HCT116 (cell line): ENCODE results near the gene KCNIP3. TPM values are rescaled to one million over a fixed set of nuclear protein-coding genes. Genes with fewer than 3 reads are reported as not detected.

Experiments
- ATAC-seq: fragments of 200-7000 bp; cut with Tn5 transposase; 2 replicates; pipeline ENCODE4 v1.9.1; 2020; ENCODE audit warnings: mild to moderate bottlenecking, moderate library complexity
- BruUV-seq: library from RNA; stranded (reverse); fragments of 400-500 nt; replicated peaks from 2 replicates; lab custom pipeline; 2021; lab: Mats Ljungman, UMichigan
- CTCF ChIA-PET: fragments of 300-600 bp; sonication (Branson Sonifier 250); formaldehyde crosslinking; loops from one replicate; lab custom pipeline; 2021; ENCODE audit warnings: antibody characterized with exemption; lab: Charles Lee
- POLR2A ChIA-PET: fragments of 300-600, 350-600 bp; sonication (Branson Sonifier 250); formaldehyde crosslinking; loops from one replicate; lab custom pipeline; 2021; ENCODE audit warnings: antibody characterized with exemption; lab: Charles Lee
- RAD21 ChIA-PET, 2 experiments: fragments of 300-600 bp; sonication (Branson Sonifier 250); formaldehyde crosslinking; loops; one replicate each; lab custom pipeline; 2023; ENCODE audit warnings: low total read pairs in 2 of 2; ENCODE audit not compliant: uncharacterized antibody in 2 of 2, unreplicated experiment in 2 of 2, low non-redundant PET in 1 of 2; lab: Charles Lee
- DNase-seq: peaks from one replicate; pipeline ENCODE4 v3.0.0-alpha.2; 2010; ENCODE audit warnings: low read depth, low spot score
- H2AFZ ChIP-seq: fragments of 200-600 bp; shearing (Covaris generic), sonication (generic); 2 replicates; pipeline ENCODE4 v1.6.1; 2017; ENCODE audit warnings: low read depth, mixed run types, mixed read lengths, antibody characterized with exemption, low read length; ENCODE audit not compliant: poor library complexity, severe bottlenecking
- H3K27ac ChIP-seq: 2 replicates; pipeline ENCODE4 v1.5.1; 2012; ENCODE audit warnings: low read depth, low read length
- H3K27me3 ChIP-seq: fragments of 200-600 bp; sonication (generic); 2 replicates; pipeline ENCODE4 v1.6.1; 2016; ENCODE audit warnings: mixed run types, low read length, mixed read lengths; ENCODE audit not compliant: insufficient read depth
- H3K36me3 ChIP-seq, 2 experiments: fragments of 200-500 bp in 1 of 2; fragments of 200-600 bp in 1 of 2; sonication (Bioruptor generic) in 1 of 2; sonication (generic) in 1 of 2; 2 replicates each; pipeline versions ENCODE4 v1.5.1 to v1.6.1; 2014 to 2016; ENCODE audit warnings: low read length in 2 of 2, inconsistent platforms in 1 of 2, mixed read lengths in 1 of 2, mixed run types in 1 of 2; ENCODE audit not compliant: insufficient read depth in 2 of 2, control insufficient read depth in 1 of 2
- H3K4me1 ChIP-seq, 2 experiments: fragments of 200-600 bp in 1 of 2; sonication (generic) in 1 of 2; 2 replicates each; pipeline versions ENCODE4 v1.5.1 to v1.6.1; 2012 to 2017; ENCODE audit warnings: low read length in 2 of 2, inconsistent platforms in 1 of 2, mild to moderate bottlenecking in 1 of 2, mixed read lengths in 1 of 2, mixed run types in 1 of 2, moderate library complexity in 1 of 2; ENCODE audit not compliant: insufficient read depth in 2 of 2, control insufficient read depth in 1 of 2
- H3K4me2 ChIP-seq: fragments of 200-600 bp; sonication (generic); 2 replicates; pipeline ENCODE4 v1.6.1; 2017; ENCODE audit warnings: mixed run types, low read length, mixed read lengths
- H3K4me3 ChIP-seq, 2 experiments: fragments of 200-600 bp in 1 of 2; sonication (generic) in 1 of 2; replicated peaks in 1 of 2; 2 replicates each; pipeline ENCODE4 v1.5.1; 2011 to 2016; ENCODE audit warnings: low read length in 2 of 2, control low read depth in 1 of 2, low read depth in 1 of 2, mild to moderate bottlenecking in 1 of 2, mixed read lengths in 1 of 2, mixed run types in 1 of 2
- H3K79me2 ChIP-seq: fragments of 200-600 bp; sonication (generic); 2 replicates; pipeline ENCODE4 v1.6.1; 2017; ENCODE audit warnings: mild to moderate bottlenecking, mixed run types, low read length, moderate library complexity, mixed read lengths; ENCODE audit not compliant: insufficient read depth
- H3K9ac ChIP-seq: fragments of 200-600 bp; sonication (generic); 2 replicates; pipeline ENCODE4 v1.6.1; 2016; ENCODE audit warnings: low read length, mixed read lengths
- H3K9me2 ChIP-seq: fragments of 200-600 bp; sonication (generic), shearing (Covaris generic); 2 replicates; pipeline ENCODE4 v1.6.1; 2017; ENCODE audit warnings: mixed run types, mild to moderate bottlenecking, moderate library complexity; ENCODE audit not compliant: insufficient read depth
- H3K9me3 ChIP-seq, 2 experiments: fragments of 200-500 bp in 1 of 2; fragments of 200-600 bp in 1 of 2; sonication (Bioruptor generic) in 1 of 2; sonication (generic) in 1 of 2; 2 replicates each; pipeline ENCODE4 v1.6.1; 2014 to 2017; ENCODE audit warnings: low read length in 2 of 2, mixed read lengths in 2 of 2, inconsistent platforms in 1 of 2, low read depth in 1 of 2, mild to moderate bottlenecking in 1 of 2, mixed run types in 1 of 2, moderate library complexity in 1 of 2; ENCODE audit not compliant: control insufficient read depth in 1 of 2, insufficient read depth in 1 of 2
- H4K20me1 ChIP-seq: fragments of 200-600 bp; sonication (generic), shearing (Covaris generic); 2 replicates; pipeline ENCODE4 v1.6.1; 2017; ENCODE audit warnings: mixed run types, mild to moderate bottlenecking, moderate library complexity; ENCODE audit not compliant: insufficient read depth
- CEBPB ChIP-seq: IDR thresholded peaks from 2 replicates; pipeline ENCODE4 v1.6.1; 2012; ENCODE audit warnings: low read depth
- ELF1 ChIP-seq: IDR thresholded peaks from 2 replicates; pipeline ENCODE4 v1.6.1; 2012; ENCODE audit warnings: low read depth, borderline replicate concordance
- FOSL1 ChIP-seq: IDR thresholded peaks from 2 replicates; pipeline ENCODE4 v1.6.1; 2012; ENCODE audit warnings: low read depth
- MAX ChIP-seq: IDR thresholded peaks from 2 replicates; pipeline ENCODE4 v1.6.1; 2012
- POLR2A ChIP-seq: IDR thresholded peaks from 2 replicates; pipeline ENCODE4 v1.7.0; 2011; ENCODE audit warnings: borderline replicate concordance; ENCODE audit not compliant: insufficient read depth, insufficient read length; ENCODE audit errors: extremely low read depth
- SP1 ChIP-seq: IDR thresholded peaks from 2 replicates; pipeline ENCODE4 v1.6.1; 2012; ENCODE audit warnings: low read depth
- TCF7L2 ChIP-seq: IDR thresholded peaks from 2 replicates; pipeline ENCODE4 v1.7.0; 2011; ENCODE audit warnings: borderline replicate concordance, inconsistent platforms; ENCODE audit not compliant: insufficient read depth, insufficient read length; ENCODE audit errors: extremely low read depth
- ZBTB33 ChIP-seq: IDR thresholded peaks from 2 replicates; pipeline ENCODE4 v1.6.1; 2011; ENCODE audit warnings: mild to moderate bottlenecking, low read length, moderate library complexity; ENCODE audit not compliant: insufficient replicate concordance; ENCODE audit errors: extremely low read depth
- ZFX ChIP-seq: fragments of 450-650 bp; IDR thresholded peaks from 2 replicates; pipeline ENCODE4 v1.6.1; 2017
- intact Hi-C: fragments of 100-400 bp; cut with micrococcal nuclease; formaldehyde crosslinking; loops from 2 replicates; pipeline ENCODE4 v1.10.0; 2022
- total RNA-seq: library from RNA; stranded (reverse); gene quantifications from one replicate; pipeline ENCODE4 v1.2.1, GENCODE V29; 2021; ENCODE audit not compliant: unreplicated experiment

Gene KCNIP3
- total RNA-seq, 1 experiment from 2014 or later = 3.1 TPM

GRCh38 chr2:95301876-95302641 is 4.9 kb downstream of the KCNIP3 start:
- no peak for DNase-seq
- TF ChIP-seq SP1 (no peak), FOSL1 (no peak), TCF7L2 (no peak), ELF1 (no peak)
- H3K27me3 ChIP-seq = no peaks in the 10 kb centered on the region
- H3K9ac ChIP-seq = no peak overlapping the region
- no peaks in the 10 kb centered on the region for H4K20me1 ChIP-seq
- no peak overlapping the region for H3K4me2 ChIP-seq
- peaks cover 0 to 8% of the 10 kb centered on the region in 2 experiments; a peak in 1 of 4 replicates for H3K4me1 ChIP-seq
- ChIA-PET CTCF (interaction anchor here (1.4 kb wide), 1 partner anchor 25 kb away, joined by 4 read pairs; no protein-coding TSS in a partner anchor), RAD21 (no interaction called here), POLR2A (no interaction called here)
- no peaks in the 10 kb centered on the region for H3K79me2 ChIP-seq
- intact Hi-C loops = no loop called here
- BruUV-seq = no TSS peak
- no peak overlapping the region for H2AFZ ChIP-seq
- H3K4me3 ChIP-seq = no peak overlapping the region
- no peaks in the 10 kb centered on the region for H3K9me3 ChIP-seq
- H3K36me3 ChIP-seq = no peaks in the 10 kb centered on the region
- no peak overlapping the region for H3K27ac ChIP-seq
- ATAC-seq = no peak
- no peaks in the 10 kb centered on the region for H3K9me2 ChIP-seq

- H3K9me2 ChIP-seq = no peaks in the 10 kb centered on the region
- no peak for TF ChIP-seq POLR2A
- TF ChIP-seq FOSL1 = no peak
- TF ChIP-seq ZFX = no peak
- no peak for TF ChIP-seq MAX
- TF ChIP-seq CEBPB = no peak
- TF ChIP-seq ZBTB33 = no peak
- H3K79me2 ChIP-seq = no peaks in the 10 kb centered on the region
- H3K4me2 ChIP-seq = no peak overlapping the region
- H3K9ac ChIP-seq = no peak overlapping the region
- ChIA-PET POLR2A (no interaction called here), CTCF (no interaction called here), RAD21 (no interaction called here)
- H3K36me3 ChIP-seq = no peaks in the 10 kb centered on the region
- intact Hi-C loops = no loop called here
- ATAC-seq (no peak), DNase-seq (no peak)
- H4K20me1 ChIP-seq = no peaks in the 10 kb centered on the region
- no TSS peak for BruUV-seq
- no peak overlapping the region for H3K4me3 ChIP-seq
- no peaks in the 10 kb centered on the region for H3K9me3 ChIP-seq
- peaks cover 0 to 8% of the 10 kb centered on the region in 2 experiments; a peak in 1 of 4 replicates for H3K4me1 ChIP-seq
- H3K27ac ChIP-seq = no peak overlapping the region
- no peaks in the 10 kb centered on the region for H3K27me3 ChIP-seq
- no peak overlapping the region for H2AFZ ChIP-seq
These were observed 6.2 kb downstream of the KCNIP3 start for GRCh38 chr2:95303191-95303919.
